HepG2 (cell line): ENCODE measurements around the gene ARG2. TPM values are rescaled to one million over a fixed set of nuclear protein-coding genes. Genes with fewer than 3 reads are reported as not detected.

Source experiments
- NFE2L1 ChIP-seq: sonication (generic); formaldehyde crosslinking; IDR thresholded peaks from 2 replicates; pipeline ENCODE4 v1.4.0; 2020; ENCODE audit warnings: missing genetic modification reagents, mild to moderate bottlenecking, borderline replicate concordance
- POLR2AphosphoS5 ChIP-seq: IDR thresholded peaks from 2 replicates; pipeline ENCODE4 v1.6.1; 2012; ENCODE audit warnings: low read depth, low read length
- ZNF232 ChIP-seq: sonication (generic); formaldehyde crosslinking; IDR thresholded peaks from 2 replicates; pipeline ENCODE4 v1.4.0; 2020; ENCODE audit warnings: missing genetic modification reagents, borderline replicate concordance
- ZNF556 ChIP-seq: sonication (generic); formaldehyde crosslinking; IDR thresholded peaks from 2 replicates; pipeline ENCODE4 v1.4.0; 2020; ENCODE audit warnings: mild to moderate bottlenecking, missing genetic modification reagents, borderline replicate concordance
- ZNF724P ChIP-seq: sonication (generic); formaldehyde crosslinking; IDR thresholded peaks from 2 replicates; pipeline ENCODE4 v1.8.0; 2022; ENCODE audit warnings: missing genetic modification reagents, borderline replicate concordance
- polyA plus RNA-seq, 8 experiments: library from polyadenylated mRNA; depleted of rRNA in 3 of 8; stranded (reverse) in 7 of 8; unstranded in 1 of 8; fragments of >200 nt; fragmentation: Illumina TruSeq in 4 of 8; extraction: Trizol in 4 of 8; gene quantifications; 2 replicates each; pipeline versions ENCODE4 v1.2.1 to v1.2.3, GENCODE V29; 2011 to 2016; ENCODE audit warnings: low read depth in 4 of 8, missing spikeins in 1 of 8, mixed read lengths in 1 of 8; ENCODE audit not compliant: insufficient read depth in 1 of 8
- total RNA-seq, 5 experiments: library from RNA; depleted of rRNA; stranded (reverse); fragments of >200 nt; fragmentation: Illumina TruSeq; extraction: Trizol; gene quantifications; 2 replicates each; pipeline ENCODE4 v1.2.3, GENCODE V29; 2016; ENCODE audit warnings: low read depth in 1 of 5
- TF ChIP-seq, protein P1 (sequence below): sonication (generic); formaldehyde crosslinking; IDR thresholded peaks from 2 replicates; pipeline ENCODE4 v1.4.0; 2020; ENCODE audit warnings: missing genetic modification reagents
- TF ChIP-seq, protein P2 (sequence below): IDR thresholded peaks from 2 replicates; pipeline ENCODE4 v1.6.1; 2016
- TF ChIP-seq, protein P3 (sequence below): sonication (generic); formaldehyde crosslinking; IDR thresholded peaks from 2 replicates; pipeline ENCODE4 v1.4.0; 2020; ENCODE audit warnings: missing genetic modification reagents, borderline replicate concordance
- TF ChIP-seq, protein P4 (sequence below): sonication (generic); formaldehyde crosslinking; IDR thresholded peaks from 2 replicates; pipeline ENCODE4 v1.4.0; 2020; ENCODE audit warnings: mild to moderate bottlenecking, missing genetic modification reagents, borderline replicate concordance

ARG2 gene
- total and polyA plus RNA-seq, 2 of the 13 experiments (the other 11 are each of a cell fraction or from before 2014, with no cell fraction given): 37.5 to 73.6 TPM

DNA sequence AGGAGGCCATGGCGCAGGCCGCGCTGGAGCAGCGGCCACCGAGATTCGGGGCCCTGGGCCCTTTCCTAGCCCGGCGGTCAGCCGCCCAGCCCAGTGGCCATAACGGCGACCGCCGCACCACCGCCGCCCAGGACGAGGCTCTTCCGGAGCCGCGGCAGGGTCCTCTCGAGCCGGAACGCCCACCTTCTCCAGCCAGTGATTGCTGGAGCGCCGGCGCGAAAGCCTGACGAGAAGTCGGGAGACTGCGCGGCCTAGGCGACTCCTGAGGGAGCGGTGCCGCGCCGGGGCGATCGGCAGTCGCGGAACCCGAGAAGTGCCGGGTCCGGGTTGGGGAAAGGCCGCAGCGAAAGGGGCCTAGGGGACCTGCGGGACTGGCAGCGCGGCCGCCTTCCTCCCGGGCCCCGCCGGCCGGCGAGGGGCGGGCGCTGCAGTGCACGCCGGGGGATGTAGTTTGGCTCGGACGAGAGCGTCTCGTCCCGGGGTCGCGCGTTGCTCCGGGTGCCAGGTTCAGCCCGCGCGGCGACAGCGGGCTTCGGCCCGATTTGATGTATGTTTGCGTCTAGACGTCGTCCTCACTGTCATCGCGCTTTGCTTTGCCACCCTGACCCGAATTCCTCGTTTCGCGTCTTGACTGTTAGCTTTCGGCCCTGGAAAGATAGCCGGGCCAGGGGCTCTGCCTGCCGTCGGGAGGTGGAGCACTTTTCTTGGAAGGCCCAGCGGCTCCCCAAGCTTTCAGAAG is 54.9 kb downstream of the ARG2 start, which contains the start of gene VTI1B (continued):
- TF ChIP-seq, protein P1, sequence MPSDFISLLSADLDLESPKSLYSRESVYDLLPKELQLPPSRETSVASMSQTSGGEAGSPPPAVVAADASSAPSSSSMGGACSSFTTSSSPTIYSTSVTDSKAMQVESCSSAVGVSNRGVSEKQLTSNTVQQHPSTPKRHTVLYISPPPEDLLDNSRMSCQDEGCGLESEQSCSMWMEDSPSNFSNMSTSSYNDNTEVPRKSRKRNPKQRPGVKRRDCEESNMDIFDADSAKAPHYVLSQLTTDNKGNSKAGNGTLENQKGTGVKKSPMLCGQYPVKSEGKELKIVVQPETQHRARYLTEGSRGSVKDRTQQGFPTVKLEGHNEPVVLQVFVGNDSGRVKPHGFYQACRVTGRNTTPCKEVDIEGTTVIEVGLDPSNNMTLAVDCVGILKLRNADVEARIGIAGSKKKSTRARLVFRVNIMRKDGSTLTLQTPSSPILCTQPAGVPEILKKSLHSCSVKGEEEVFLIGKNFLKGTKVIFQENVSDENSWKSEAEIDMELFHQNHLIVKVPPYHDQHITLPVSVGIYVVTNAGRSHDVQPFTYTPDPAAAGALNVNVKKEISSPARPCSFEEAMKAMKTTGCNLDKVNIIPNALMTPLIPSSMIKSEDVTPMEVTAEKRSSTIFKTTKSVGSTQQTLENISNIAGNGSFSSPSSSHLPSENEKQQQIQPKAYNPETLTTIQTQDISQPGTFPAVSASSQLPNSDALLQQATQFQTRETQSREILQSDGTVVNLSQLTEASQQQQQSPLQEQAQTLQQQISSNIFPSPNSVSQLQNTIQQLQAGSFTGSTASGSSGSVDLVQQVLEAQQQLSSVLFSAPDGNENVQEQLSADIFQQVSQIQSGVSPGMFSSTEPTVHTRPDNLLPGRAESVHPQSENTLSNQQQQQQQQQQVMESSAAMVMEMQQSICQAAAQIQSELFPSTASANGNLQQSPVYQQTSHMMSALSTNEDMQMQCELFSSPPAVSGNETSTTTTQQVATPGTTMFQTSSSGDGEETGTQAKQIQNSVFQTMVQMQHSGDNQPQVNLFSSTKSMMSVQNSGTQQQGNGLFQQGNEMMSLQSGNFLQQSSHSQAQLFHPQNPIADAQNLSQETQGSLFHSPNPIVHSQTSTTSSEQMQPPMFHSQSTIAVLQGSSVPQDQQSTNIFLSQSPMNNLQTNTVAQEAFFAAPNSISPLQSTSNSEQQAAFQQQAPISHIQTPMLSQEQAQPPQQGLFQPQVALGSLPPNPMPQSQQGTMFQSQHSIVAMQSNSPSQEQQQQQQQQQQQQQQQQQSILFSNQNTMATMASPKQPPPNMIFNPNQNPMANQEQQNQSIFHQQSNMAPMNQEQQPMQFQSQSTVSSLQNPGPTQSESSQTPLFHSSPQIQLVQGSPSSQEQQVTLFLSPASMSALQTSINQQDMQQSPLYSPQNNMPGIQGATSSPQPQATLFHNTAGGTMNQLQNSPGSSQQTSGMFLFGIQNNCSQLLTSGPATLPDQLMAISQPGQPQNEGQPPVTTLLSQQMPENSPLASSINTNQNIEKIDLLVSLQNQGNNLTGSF (CRISPR knock-in tag): peak; percentile 44; the same call in 1 of the 2 replicates
- TF ChIP-seq ZNF724P (CRISPR knock-in tag) (no peak), ZNF232 (CRISPR knock-in tag) (no peak), POLR2AphosphoS5 (0 out of 2 replicates have a peak, but pooled peaks have one; percentile 36), NFE2L1 (no peak), ZNF556 (CRISPR knock-in tag) (peak; percentile 66; the same call in 1 of the 2 replicates)
- TF ChIP-seq, protein P2, sequence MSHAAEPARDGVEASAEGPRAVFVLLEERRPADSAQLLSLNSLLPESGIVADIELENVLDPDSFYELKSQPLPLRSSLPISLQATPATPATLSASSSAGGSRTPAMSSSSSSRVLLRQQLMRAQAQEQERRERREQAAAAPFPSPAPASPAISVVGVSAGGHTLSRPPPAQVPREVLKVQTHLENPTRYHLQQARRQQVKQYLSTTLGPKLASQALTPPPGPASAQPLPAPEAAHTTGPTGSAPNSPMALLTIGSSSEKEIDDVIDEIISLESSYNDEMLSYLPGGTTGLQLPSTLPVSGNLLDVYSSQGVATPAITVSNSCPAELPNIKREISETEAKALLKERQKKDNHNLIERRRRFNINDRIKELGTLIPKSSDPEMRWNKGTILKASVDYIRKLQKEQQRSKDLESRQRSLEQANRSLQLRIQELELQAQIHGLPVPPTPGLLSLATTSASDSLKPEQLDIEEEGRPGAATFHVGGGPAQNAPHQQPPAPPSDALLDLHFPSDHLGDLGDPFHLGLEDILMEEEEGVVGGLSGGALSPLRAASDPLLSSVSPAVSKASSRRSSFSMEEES (CRISPR knock-in tag): no peak
- TF ChIP-seq, protein P3, sequence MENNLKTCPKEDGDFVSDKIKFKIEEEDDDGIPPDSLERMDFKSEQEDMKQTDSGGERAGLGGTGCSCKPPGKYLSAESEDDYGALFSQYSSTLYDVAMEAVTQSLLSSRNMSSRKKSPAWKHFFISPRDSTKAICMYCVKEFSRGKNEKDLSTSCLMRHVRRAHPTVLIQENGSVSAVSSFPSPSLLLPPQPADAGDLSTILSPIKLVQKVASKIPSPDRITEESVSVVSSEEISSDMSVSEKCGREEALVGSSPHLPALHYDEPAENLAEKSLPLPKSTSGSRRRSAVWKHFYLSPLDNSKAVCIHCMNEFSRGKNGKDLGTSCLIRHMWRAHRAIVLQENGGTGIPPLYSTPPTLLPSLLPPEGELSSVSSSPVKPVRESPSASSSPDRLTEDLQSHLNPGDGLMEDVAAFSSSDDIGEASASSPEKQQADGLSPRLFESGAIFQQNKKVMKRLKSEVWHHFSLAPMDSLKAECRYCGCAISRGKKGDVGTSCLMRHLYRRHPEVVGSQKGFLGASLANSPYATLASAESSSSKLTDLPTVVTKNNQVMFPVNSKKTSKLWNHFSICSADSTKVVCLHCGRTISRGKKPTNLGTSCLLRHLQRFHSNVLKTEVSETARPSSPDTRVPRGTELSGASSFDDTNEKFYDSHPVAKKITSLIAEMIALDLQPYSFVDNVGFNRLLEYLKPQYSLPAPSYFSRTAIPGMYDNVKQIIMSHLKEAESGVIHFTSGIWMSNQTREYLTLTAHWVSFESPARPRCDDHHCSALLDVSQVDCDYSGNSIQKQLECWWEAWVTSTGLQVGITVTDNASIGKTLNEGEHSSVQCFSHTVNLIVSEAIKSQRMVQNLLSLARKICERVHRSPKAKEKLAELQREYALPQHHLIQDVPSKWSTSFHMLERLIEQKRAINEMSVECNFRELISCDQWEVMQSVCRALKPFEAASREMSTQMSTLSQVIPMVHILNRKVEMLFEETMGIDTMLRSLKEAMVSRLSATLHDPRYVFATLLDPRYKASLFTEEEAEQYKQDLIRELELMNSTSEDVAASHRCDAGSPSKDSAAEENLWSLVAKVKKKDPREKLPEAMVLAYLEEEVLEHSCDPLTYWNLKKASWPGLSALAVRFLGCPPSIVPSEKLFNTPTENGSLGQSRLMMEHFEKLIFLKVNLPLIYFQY (CRISPR knock-in tag): no peak
- TF ChIP-seq, protein P4, sequence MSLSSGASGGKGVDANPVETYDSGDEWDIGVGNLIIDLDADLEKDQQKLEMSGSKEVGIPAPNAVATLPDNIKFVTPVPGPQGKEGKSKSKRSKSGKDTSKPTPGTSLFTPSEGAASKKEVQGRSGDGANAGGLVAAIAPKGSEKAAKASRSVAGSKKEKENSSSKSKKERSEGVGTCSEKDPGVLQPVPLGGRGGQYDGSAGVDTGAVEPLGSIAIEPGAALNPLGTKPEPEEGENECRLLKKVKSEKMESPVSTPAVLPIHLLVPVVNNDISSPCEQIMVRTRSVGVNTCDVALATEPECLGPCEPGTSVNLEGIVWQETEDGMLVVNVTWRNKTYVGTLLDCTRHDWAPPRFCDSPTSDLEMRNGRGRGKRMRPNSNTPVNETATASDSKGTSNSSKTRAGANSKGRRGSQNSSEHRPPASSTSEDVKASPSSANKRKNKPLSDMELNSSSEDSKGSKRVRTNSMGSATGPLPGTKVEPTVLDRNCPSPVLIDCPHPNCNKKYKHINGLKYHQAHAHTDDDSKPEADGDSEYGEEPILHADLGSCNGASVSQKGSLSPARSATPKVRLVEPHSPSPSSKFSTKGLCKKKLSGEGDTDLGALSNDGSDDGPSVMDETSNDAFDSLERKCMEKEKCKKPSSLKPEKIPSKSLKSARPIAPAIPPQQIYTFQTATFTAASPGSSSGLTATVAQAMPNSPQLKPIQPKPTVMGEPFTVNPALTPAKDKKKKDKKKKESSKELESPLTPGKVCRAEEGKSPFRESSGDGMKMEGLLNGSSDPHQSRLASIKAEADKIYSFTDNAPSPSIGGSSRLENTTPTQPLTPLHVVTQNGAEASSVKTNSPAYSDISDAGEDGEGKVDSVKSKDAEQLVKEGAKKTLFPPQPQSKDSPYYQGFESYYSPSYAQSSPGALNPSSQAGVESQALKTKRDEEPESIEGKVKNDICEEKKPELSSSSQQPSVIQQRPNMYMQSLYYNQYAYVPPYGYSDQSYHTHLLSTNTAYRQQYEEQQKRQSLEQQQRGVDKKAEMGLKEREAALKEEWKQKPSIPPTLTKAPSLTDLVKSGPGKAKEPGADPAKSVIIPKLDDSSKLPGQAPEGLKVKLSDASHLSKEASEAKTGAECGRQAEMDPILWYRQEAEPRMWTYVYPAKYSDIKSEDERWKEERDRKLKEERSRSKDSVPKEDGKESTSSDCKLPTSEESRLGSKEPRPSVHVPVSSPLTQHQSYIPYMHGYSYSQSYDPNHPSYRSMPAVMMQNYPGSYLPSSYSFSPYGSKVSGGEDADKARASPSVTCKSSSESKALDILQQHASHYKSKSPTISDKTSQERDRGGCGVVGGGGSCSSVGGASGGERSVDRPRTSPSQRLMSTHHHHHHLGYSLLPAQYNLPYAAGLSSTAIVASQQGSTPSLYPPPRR (CRISPR knock-in tag): no peak
